K562 (cell line): Measurements from ENCODE around the gene FAM200A. TPM values are rescaled to one million over a fixed set of nuclear protein-coding genes. Genes with fewer than 3 reads are reported as not detected.

ENCODE experiments used
- GABPB1 ChIP-seq: sonication (generic); formaldehyde crosslinking; IDR thresholded peaks from 2 replicates; pipeline ENCODE4 v1.8.0; 2022; ENCODE audit warnings: mild to moderate bottlenecking, missing genetic modification reagents
- GTF2E2 ChIP-seq: fragments of 200-800 bp; sonication (Bioruptor generic); IDR thresholded peaks from 2 replicates; pipeline ENCODE4 v1.6.1; 2016; ENCODE audit warnings: missing genetic modification characterization, missing compliant biosample characterization
- KLF16 ChIP-seq: IDR thresholded peaks from 2 replicates; pipeline ENCODE4 v1.6.1; 2016; ENCODE audit warnings: antibody characterized with exemption
- L3MBTL2 ChIP-seq: fragments of 450-650 bp; IDR thresholded peaks from 2 replicates; pipeline ENCODE4 v1.6.1; 2016; ENCODE audit warnings: mild to moderate bottlenecking, moderate library complexity
- LEF1 ChIP-seq: fragments of 450-650 bp; IDR thresholded peaks from 2 replicates; pipeline ENCODE4 v1.6.1; 2016; ENCODE audit warnings: mild to moderate bottlenecking
- MNT ChIP-seq, 2 experiments: fragments of 450-650 bp; conservative IDR thresholded peaks; 2 replicates each; pipeline ENCODE4 v1.6.1; 2017; ENCODE audit warnings: mild to moderate bottlenecking in 2 of 2, moderate library complexity in 2 of 2
- NFIC ChIP-seq: fragments of 450-650 bp; IDR thresholded peaks from 2 replicates; pipeline ENCODE4 v1.6.1; 2017; ENCODE audit warnings: mild to moderate bottlenecking, inconsistent platforms
- POLR2AphosphoS5 ChIP-seq: IDR thresholded peaks from 2 replicates; pipeline ENCODE4 v1.6.1; 2011; ENCODE audit warnings: mild to moderate bottlenecking, low read depth, low read length, moderate library complexity; ENCODE audit not compliant: control insufficient read depth, insufficient read depth
- PRPF4 ChIP-seq: fragments of 200-400 bp; formaldehyde crosslinking; IDR thresholded peaks from one replicate; pipeline ENCODE4 v1.6.1; 2017; ENCODE audit warnings: low read length, low read depth, mild to moderate bottlenecking; ENCODE audit not compliant: insufficient read depth, poor library complexity, severe bottlenecking
- SNAPC5 ChIP-seq: fragments of 250-450 bp; sonication (Bioruptor Pico); IDR thresholded peaks from 2 replicates; pipeline ENCODE4 v1.8.0; 2021; ENCODE audit warnings: moderate library complexity, mild to moderate bottlenecking, inconsistent platforms
- STAT5B ChIP-seq: fragments of 250-450 bp; sonication (Bioruptor Pico); IDR thresholded peaks from 2 replicates; pipeline ENCODE4 v1.8.0; 2021; ENCODE audit warnings: mild to moderate bottlenecking, inconsistent platforms
- THRB ChIP-seq: fragments of 450-650 bp; formaldehyde crosslinking; conservative IDR thresholded peaks from 2 replicates; pipeline ENCODE4 v1.4.0; 2022; ENCODE audit warnings: mild to moderate bottlenecking, missing genetic modification characterization
- U2AF1 ChIP-seq: fragments of 200-400 bp; formaldehyde crosslinking; optimal IDR thresholded peaks from 2 replicates; pipeline ENCODE3; 2017; ENCODE audit warnings: mild to moderate bottlenecking, low read depth, low read length, moderate library complexity
- WHSC1 ChIP-seq: IDR thresholded peaks from one replicate; pipeline ENCODE4 v1.6.1; 2012; ENCODE audit warnings: low read length, control low read depth, inconsistent platforms
- ZNF407 ChIP-seq: fragments of 450-650 bp; IDR thresholded peaks from 2 replicates; pipeline ENCODE4 v1.6.1; 2016; ENCODE audit warnings: low read depth
- ZNF785 ChIP-seq: fragments of 250-450 bp; sonication (Bioruptor Pico); IDR thresholded peaks from 2 replicates; pipeline ENCODE4 v1.4.0; 2020; ENCODE audit warnings: mild to moderate bottlenecking
- polyA plus RNA-seq, 8 experiments: library from polyadenylated mRNA; depleted of rRNA in 4 of 8; stranded (reverse) in 5 of 8; unstranded in 3 of 8; fragments of >200 nt; fragmentation: Nextera tagmentation in 2 of 8; fragmentation: Illumina TruSeq in 1 of 8; extraction: Ambion mirVana in 2 of 8; extraction: Trizol in 1 of 8; gene quantifications; 2 replicates each; pipeline versions ENCODE4 v1.2.1 to v1.2.3, GENCODE V29; 2011 to 2014; ENCODE audit warnings: inconsistent platforms in 1 of 8, missing spikeins in 1 of 8
- total RNA-seq, 7 experiments: library from RNA; depleted of rRNA in 6 of 7; stranded (reverse); fragments of >200 nt in 6 of 7; fragmentation: Illumina TruSeq in 2 of 7; extraction: Trizol in 2 of 7; gene quantifications; 2 replicates each; pipeline versions ENCODE4 v1.2.1 to v1.2.3, GENCODE V29; 2011 to 2021; ENCODE audit warnings: low replicate concordance in 1 of 7

The FAM200A gene
- total and polyA plus RNA-seq, 9 of the 15 experiments (the other 6 are each of a cell fraction or from before 2014, with no cell fraction given): 3.3 to 11.2 (median 8.3) TPM

- TF ChIP-seq ZNF407: no peak
- TF ChIP-seq KLF16: no peak
- TF ChIP-seq MNT (conservative IDR thresholded peaks at IDR 0.05): peak; percentile 82 to 91
- peak; percentile 79; the same call in 1 of the 2 replicates for TF ChIP-seq GTF2E2 (tag)
- TF ChIP-seq POLR2AphosphoS5: peak; percentile 98
- TF ChIP-seq STAT5B: no peak
- TF ChIP-seq THRB: peak; percentile 82; the same call in 1 of the 2 replicates
- peak; percentile 78 for TF ChIP-seq L3MBTL2
- TF ChIP-seq U2AF1: no peak
- TF ChIP-seq SNAPC5 (CRISPR knock-in tag): no peak
- TF ChIP-seq LEF1: peak; percentile 15
- no peak for TF ChIP-seq WHSC1
- no peak for TF ChIP-seq ZNF785
- peak; percentile 18; the same call in 1 of the 2 replicates for TF ChIP-seq NFIC
- TF ChIP-seq GABPB1 (CRISPR knock-in tag): peak; percentile 93
- no peak for TF ChIP-seq PRPF4
Observed at GRCh38 chr7:99504603-99505323, 47.2 kb downstream of the FAM200A start, which contains the start of gene ZKSCAN5 (continued).
